Measurements from ENCODE around the gene CYTH1.

Gene CYTH1

GRCh38 chr17:78650093-78650715 lies 131.9 kb downstream of the CYTH1 start:
- no peak for DNase-seq (ENCODE audit: low read depth, low spot score)

GRCh38 chr17:78648293-78648692 lies 133.8 kb downstream of the CYTH1 start:
- DNase-seq (ENCODE audit: low read depth, low spot score): no peak

- no peak for DNase-seq (ENCODE audit: low read depth, low spot score)
These were observed 135.0 kb downstream of the CYTH1 start for GRCh38 chr17:78647032-78647431.

GRCh38 chr17:78645421-78646295 lies 136.4 kb downstream of the CYTH1 start:
- DNase-seq (ENCODE audit: low read depth, low spot score): no peak

- no peak for DNase-seq (ENCODE audit: low read depth, low spot score)
These were observed 137.1 kb downstream of the CYTH1 start for GRCh38 chr17:78644931-78645351.

- no peak for DNase-seq (ENCODE audit: low read depth, low spot score)
These were observed 137.8 kb downstream of the CYTH1 start for GRCh38 chr17:78644224-78644623.

GRCh38 chr17:78643326-78643725 lies 138.7 kb downstream of the CYTH1 start:
- DNase-seq (ENCODE audit: low read depth, low spot score): no peak

GRCh38 chr17:78642707-78643106 lies 139.4 kb downstream of the CYTH1 start:
- DNase-seq (ENCODE audit: low read depth, low spot score): no peak

- no peak for DNase-seq (ENCODE audit: low read depth, low spot score)
These were observed 140.4 kb downstream of the CYTH1 start for GRCh38 chr17:78641666-78642065.

- DNase-seq (ENCODE audit: low read depth, low spot score): no peak
These were observed 140.8 kb downstream of the CYTH1 start for GRCh38 chr17:78641243-78641642.

- DNase-seq (ENCODE audit: low read depth, low spot score): no peak
These were observed 141.4 kb downstream of the CYTH1 start for GRCh38 chr17:78640700-78641099.

GRCh38 chr17:78637643-78638420 lies 144.2 kb downstream of the CYTH1 start:
- no peak for DNase-seq (ENCODE audit: low read depth, low spot score)

- no peak for DNase-seq (ENCODE audit: low read depth, low spot score)
These were observed 144.9 kb downstream of the CYTH1 start for GRCh38 chr17:78637146-78637545.

- DNase-seq (ENCODE audit: low read depth, low spot score): no peak
These were observed 147.9 kb downstream of the CYTH1 start for GRCh38 chr17:78634154-78634553.

- DNase-seq (ENCODE audit: low read depth, low spot score): no peak
These were observed 152.6 kb downstream of the CYTH1 start for GRCh38 chr17:78629436-78629995.

GRCh38 chr17:78628547-78629435 lies 153.3 kb downstream of the CYTH1 start:
- DNase-seq (ENCODE audit: low read depth, low spot score): no peak

GRCh38 chr17:78624324-78625151 lies 157.5 kb downstream of the CYTH1 start:
- no peak for DNase-seq (ENCODE audit: low read depth, low spot score)
